ENCODE measurements around the gene IFT27.

IFT27 gene

GRCh38 chr22:36725366-36726006 is 50.4 kb downstream of the IFT27 start:
- H3K4me1 Mint-ChIP-seq (ENCODE audit: low read depth) = no peaks in the 10 kb centered on the region
- H3K27ac Mint-ChIP-seq = no peak overlapping the region
- DNase-seq (ENCODE audit: low spot score) = no peak
- H3K27me3 Mint-ChIP-seq (ENCODE audit: low read depth) = peaks cover 4% of the 10 kb centered on the region
- H3K9me3 Mint-ChIP-seq = no peaks in the 10 kb centered on the region
- H3K36me3 Mint-ChIP-seq (ENCODE audit: low read depth) = no peaks in the 10 kb centered on the region
- H3K4me3 Mint-ChIP-seq = no peak overlapping the region

GRCh38 chr22:36724836-36725235 is 51.1 kb downstream of the IFT27 start:
- Mint-ChIP-seq H3K4me3 (no peak overlapping the region), H3K27me3 (ENCODE audit: low read depth) (peaks cover 4% of the 10 kb centered on the region), H3K9me3 (no peaks in the 10 kb centered on the region), H3K36me3 (ENCODE audit: low read depth) (no peaks in the 10 kb centered on the region), H3K27ac (no peak overlapping the region), H3K4me1 (ENCODE audit: low read depth) (no peaks in the 10 kb centered on the region)
- no peak for DNase-seq (ENCODE audit: low spot score)

- H3K4me1 Mint-ChIP-seq (ENCODE audit: low read depth) = no peaks in the 10 kb centered on the region
- no peaks in the 10 kb centered on the region for H3K9me3 Mint-ChIP-seq
- H3K36me3 Mint-ChIP-seq (ENCODE audit: low read depth) = no peaks in the 10 kb centered on the region
- H3K27me3 Mint-ChIP-seq (ENCODE audit: low read depth) = peaks cover 8% of the 10 kb centered on the region
- no peak overlapping the region for H3K27ac Mint-ChIP-seq
- H3K4me3 Mint-ChIP-seq = no peak overlapping the region
- no peak for DNase-seq (ENCODE audit: low spot score)
These were observed 53.9 kb downstream of the IFT27 start for GRCh38 chr22:36722055-36722454.

GRCh38 chr22:36715647-36716046 is 60.3 kb downstream of the IFT27 start:
- Mint-ChIP-seq H3K27ac (no peak overlapping the region), H3K4me1 (ENCODE audit: low read depth) (no peaks in the 10 kb centered on the region), H3K36me3 (ENCODE audit: low read depth) (no peaks in the 10 kb centered on the region), H3K27me3 (ENCODE audit: low read depth) (peaks cover 11% of the 10 kb centered on the region), H3K4me3 (no peak overlapping the region), H3K9me3 (no peaks in the 10 kb centered on the region)
- no peak for DNase-seq (ENCODE audit: low spot score)

GRCh38 chr22:36714110-36714509 is 61.8 kb downstream of the IFT27 start:
- Mint-ChIP-seq H3K36me3 (ENCODE audit: low read depth) (no peaks in the 10 kb centered on the region), H3K9me3 (no peaks in the 10 kb centered on the region), H3K27me3 (ENCODE audit: low read depth) (peaks cover 7% of the 10 kb centered on the region), H3K4me1 (ENCODE audit: low read depth) (no peaks in the 10 kb centered on the region), H3K4me3 (no peak overlapping the region), H3K27ac (no peak overlapping the region)
- DNase-seq (ENCODE audit: low spot score) = no peak

GRCh38 chr22:36713436-36713835 is 62.5 kb downstream of the IFT27 start:
- Mint-ChIP-seq H3K4me1 (ENCODE audit: low read depth) (no peaks in the 10 kb centered on the region), H3K27me3 (ENCODE audit: low read depth) (peaks cover 7% of the 10 kb centered on the region), H3K4me3 (no peak overlapping the region), H3K9me3 (no peaks in the 10 kb centered on the region), H3K36me3 (ENCODE audit: low read depth) (no peaks in the 10 kb centered on the region), H3K27ac (no peak overlapping the region)
- DNase-seq (ENCODE audit: low spot score) = no peak

Measured in T-helper 2 cell treated with Interferon-gamma antibody and Interleukin-4, amounts not matched to agents 5 μg/mL and 100 μg/mL, for 36 hours (primary cell).